Activated CD8-positive, alpha-beta T cell treated with anti-CD3 and anti-CD28 coated beads for 36 hours (primary cell): ENCODE data around the gene JTB. TPM values are rescaled to one million over a fixed set of nuclear protein-coding genes. Genes with fewer than 3 reads are reported as not detected.
A peak's percentile ranks its signal among the peaks of the same experiment; 100 is the strongest.

ENCODE experiments used
- ATAC-seq: fragments of 200-7000 bp; cut with Tn5 transposase; one replicate; pipeline ENCODE4 v1.10.0; 2021; ENCODE audit warnings: mild to moderate bottlenecking, moderate library complexity
- CTCF ChIA-PET: fragments of 350-600 bp; sonication (Branson Sonifier 250); formaldehyde crosslinking; loops from one replicate; lab custom pipeline; 2021; ENCODE audit warnings: antibody characterized with exemption; lab: Charles Lee
- POLR2A ChIA-PET: fragments of 350-600 bp; sonication (Branson Sonifier 250); formaldehyde crosslinking; loops from one replicate; lab custom pipeline; 2021; ENCODE audit warnings: antibody characterized with exemption; lab: Charles Lee
- DNase-seq: peaks from one replicate; pipeline ENCODE4 v3.0.0-alpha.2; 2020
- H3K27ac Mint-ChIP-seq: one replicate; pipeline ENCODE4 v1.8.0; 2021; ENCODE audit warnings: mild to moderate bottlenecking, mixed read lengths
- H3K27me3 Mint-ChIP-seq: one replicate; pipeline ENCODE4 v1.8.0; 2021; ENCODE audit warnings: mixed read lengths
- H3K36me3 Mint-ChIP-seq: one replicate; pipeline ENCODE4 v1.8.0; 2021; ENCODE audit warnings: low read depth, mixed read lengths
- H3K4me1 Mint-ChIP-seq: one replicate; pipeline ENCODE4 v1.8.0; 2021; ENCODE audit warnings: low read depth, mixed read lengths
- H3K4me3 Mint-ChIP-seq: one replicate; pipeline ENCODE4 v1.8.0; 2021; ENCODE audit warnings: mild to moderate bottlenecking, moderate library complexity, mixed read lengths
- H3K9me3 Mint-ChIP-seq: one replicate; pipeline ENCODE4 v1.8.0; 2021; ENCODE audit warnings: mixed read lengths
- CTCF ChIP-seq: fragments of 200-600 bp; IDR thresholded peaks from one replicate; pipeline ENCODE4 v1.8.0; 2022; ENCODE audit warnings: antibody characterized with exemption, mild to moderate bottlenecking
- intact Hi-C: fragments of 100-400 bp; cut with micrococcal nuclease; formaldehyde crosslinking; loops from one replicate; pipeline ENCODE4 v1.10.0; 2022
- total RNA-seq, 2 experiments: library from RNA; stranded (reverse); gene quantifications; one replicate each; pipeline ENCODE4 v1.2.3, GENCODE V29; 2021

JTB gene
- total RNA-seq, 2 experiments from 2014 or later, result 151 to 153 TPM

GRCh38 chr1:153938996-153939395 lies 38.5 kb downstream of the JTB start:
- ChIA-PET CTCF (interaction anchor here (1.4 kb wide), 1 partner anchor 10 kb away, joined by 4 read pairs; no protein-coding TSS in a partner anchor), POLR2A (interaction anchor here (1.1 to 8.9 kb wide), 4 partner anchors 10 to 51 kb away, joined by 4 to 126 read pairs (median 10); partner anchors contain the start of genes GATAD2B and RPS27)
- intact Hi-C loops, result no loop called here
- Mint-ChIP-seq H3K9me3 (no peaks in the 10 kb centered on the region), H3K4me1 (peaks cover 17% of the 10 kb centered on the region), H3K27me3 (no peaks in the 10 kb centered on the region), H3K36me3 (peaks cover 60% of the 10 kb centered on the region), H3K27ac (no peak overlapping the region), H3K4me3 (no peak overlapping the region)
- DNase-seq, result no peak
- TF ChIP-seq CTCF, result no peak
- no peak for ATAC-seq

DNA sequence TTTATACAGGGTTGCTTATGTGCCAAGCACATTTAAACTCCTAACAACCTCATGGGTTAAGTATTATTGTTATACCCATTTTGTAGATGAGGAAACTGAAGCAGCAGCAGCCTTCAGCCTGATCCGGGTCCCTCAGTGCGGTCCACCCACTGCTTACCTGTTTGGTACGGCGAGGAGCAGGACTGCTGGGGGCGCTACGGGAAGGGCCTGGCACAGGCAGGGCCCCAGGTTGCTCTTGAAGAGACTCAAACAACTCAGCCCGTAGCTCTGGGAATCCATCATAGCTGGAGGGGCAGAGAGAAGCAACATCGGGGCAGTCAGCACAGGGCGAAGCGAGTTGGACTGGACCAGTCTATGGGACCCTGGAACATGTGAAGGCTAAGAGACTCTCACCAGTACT lies 40.1 kb downstream of the JTB start:
- no peak for ATAC-seq
- Mint-ChIP-seq H3K4me3 (no peak overlapping the region), H3K9me3 (no peaks in the 10 kb centered on the region), H3K4me1 (peaks cover 6% of the 10 kb centered on the region), H3K27me3 (no peaks in the 10 kb centered on the region), H3K36me3 (peaks cover 54% of the 10 kb centered on the region), H3K27ac (no peak overlapping the region)
- intact Hi-C loops, result no loop called here
- ChIA-PET CTCF (no interaction called here), POLR2A (interaction anchor here (1.5 to 3.6 kb wide), 2 partner anchors 9 to 14 kb away, joined by 5 to 17 read pairs; no protein-coding TSS in a partner anchor)
- no peak for DNase-seq
- TF ChIP-seq CTCF, result no peak

- ChIA-PET CTCF (no interaction called here), POLR2A (interaction anchor here (0.9 to 1.5 kb wide), 2 partner anchors 13 to 27 kb away, joined by 3 to 5 read pairs; partner anchors contain the start of gene SLC39A1)
- Mint-ChIP-seq H3K4me1 (peaks cover 6% of the 10 kb centered on the region), H3K36me3 (peaks cover 52% of the 10 kb centered on the region), H3K27ac (peak overlapping the region; percentile 13), H3K9me3 (no peaks in the 10 kb centered on the region), H3K27me3 (no peaks in the 10 kb centered on the region), H3K4me3 (no peak overlapping the region)
- DNase-seq (no peak), ATAC-seq (no peak)
- TF ChIP-seq CTCF, result no peak
- intact Hi-C loops, result no loop called here
Measured at GRCh38 chr1:153936011-153936802, 41.3 kb downstream of the JTB start.

- ATAC-seq, result no peak
- Mint-ChIP-seq H3K4me3 (no peak overlapping the region), H3K36me3 (peaks cover 42% of the 10 kb centered on the region), H3K27ac (no peak overlapping the region), H3K27me3 (no peaks in the 10 kb centered on the region), H3K9me3 (no peaks in the 10 kb centered on the region), H3K4me1 (peaks cover under 1% of the 10 kb centered on the region)
- DNase-seq, result no peak
- ChIA-PET POLR2A (interaction anchor here (0.8 to 1.7 kb wide), 5 partner anchors 9 to 15 kb away, joined by 3 to 13 read pairs (median 4); no protein-coding TSS in a partner anchor), CTCF (interaction anchor here (1.0 kb wide), 1 partner anchor 12 kb away, joined by 3 read pairs; no protein-coding TSS in a partner anchor)
- no peak for TF ChIP-seq CTCF
- intact Hi-C loops, result no loop called here
Measured at GRCh38 chr1:153934746-153935145, 42.7 kb downstream of the JTB start.

DNA sequence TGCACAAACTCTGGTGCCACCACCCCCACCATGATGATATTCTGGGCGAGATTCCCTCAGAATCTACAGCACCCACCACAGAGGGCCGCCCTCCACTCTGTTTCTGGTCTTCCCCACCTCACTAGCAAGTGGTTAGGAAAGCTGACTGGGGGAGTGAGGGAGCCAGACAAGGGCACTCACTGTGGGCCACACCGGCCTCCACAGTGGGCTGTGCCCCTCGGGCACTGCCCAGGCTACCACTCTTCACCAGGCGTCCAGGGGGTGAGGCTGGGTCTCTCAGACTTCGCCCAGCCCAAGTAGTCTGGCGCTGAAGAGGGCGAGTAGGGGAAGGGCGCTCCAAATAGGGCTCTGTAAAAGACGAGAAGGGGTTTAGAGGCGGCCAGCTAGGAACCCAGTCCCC lies 43.5 kb downstream of the JTB start:
- Mint-ChIP-seq H3K27ac (no peak overlapping the region), H3K36me3 (peaks cover 40% of the 10 kb centered on the region), H3K27me3 (no peaks in the 10 kb centered on the region), H3K4me3 (no peak overlapping the region), H3K4me1 (peaks cover 1% of the 10 kb centered on the region), H3K9me3 (no peaks in the 10 kb centered on the region)
- ChIA-PET CTCF (no interaction called here), POLR2A (interaction anchor here (1.2 to 1.7 kb wide), 4 partner anchors 10 to 14 kb away, joined by 3 to 13 read pairs (median 5); no protein-coding TSS in a partner anchor)
- no peak for DNase-seq
- no peak for TF ChIP-seq CTCF
- intact Hi-C loops, result no loop called here
- ATAC-seq, result no peak
